KMS-11 (cell line): ENCODE data around the gene AKT2.

ENCODE experiments used
- H2AFZ ChIP-seq: fragments of 200-600 bp; sonication (generic); 2 replicates; pipeline ENCODE4 v1.6.1; 2016; ENCODE audit warnings: antibody characterized with exemption, mixed run types, low read depth
- H3K27ac ChIP-seq: fragments of 200-600 bp; sonication (generic); 2 replicates; pipeline ENCODE4 v1.6.1; 2016; ENCODE audit warnings: mild to moderate bottlenecking, mixed run types
- H3K27me3 ChIP-seq: fragments of 200-600 bp; sonication (generic); 2 replicates; pipeline ENCODE4 v1.6.1; 2017; ENCODE audit warnings: mild to moderate bottlenecking, low read depth, mixed run types, moderate library complexity; ENCODE audit not compliant: insufficient read depth
- H3K36me3 ChIP-seq: fragments of 200-600 bp; sonication (generic); 2 replicates; pipeline ENCODE4 v1.6.1; 2017; ENCODE audit warnings: mild to moderate bottlenecking, mixed run types; ENCODE audit not compliant: insufficient read depth
- H3K4me1 ChIP-seq: fragments of 200-600 bp; sonication (generic); 2 replicates; pipeline ENCODE4 v1.6.1; 2016; ENCODE audit warnings: mild to moderate bottlenecking, low read depth, mixed run types; ENCODE audit not compliant: poor library complexity, severe bottlenecking
- H3K4me2 ChIP-seq: fragments of 200-600 bp; sonication (generic); 2 replicates; pipeline ENCODE4 v1.7.0; 2016; ENCODE audit warnings: mild to moderate bottlenecking, mixed run types
- H3K4me3 ChIP-seq: fragments of 200-600 bp; sonication (generic); IDR thresholded peaks from 2 replicates; pipeline ENCODE4 v1.6.1; 2017; ENCODE audit warnings: low read depth, low read length, mixed read lengths; ENCODE audit not compliant: insufficient read depth
- H3K79me2 ChIP-seq: fragments of 200-600 bp; sonication (generic); 2 replicates; pipeline ENCODE4 v1.6.1; 2016; ENCODE audit warnings: low read depth, mixed run types; ENCODE audit not compliant: insufficient read depth
- H3K9ac ChIP-seq: fragments of 200-600 bp; sonication (generic); 2 replicates; pipeline ENCODE4 v1.6.1; 2016; ENCODE audit warnings: mild to moderate bottlenecking, mixed run types
- H4K20me1 ChIP-seq: fragments of 200-600 bp; sonication (generic); 2 replicates; pipeline ENCODE4 v1.6.1; 2016; ENCODE audit warnings: mild to moderate bottlenecking, mixed run types; ENCODE audit not compliant: insufficient read depth
- TF ChIP-seq, protein P1 (sequence below): fragments of 200-600 bp; sonication (generic); conservative IDR thresholded peaks from 2 replicates; pipeline ENCODE4 v1.6.1; 2017; ENCODE audit warnings: low read depth, mild to moderate bottlenecking, antibody characterized with exemption, low read length, moderate library complexity, mixed read lengths

AKT2 gene

DNA sequence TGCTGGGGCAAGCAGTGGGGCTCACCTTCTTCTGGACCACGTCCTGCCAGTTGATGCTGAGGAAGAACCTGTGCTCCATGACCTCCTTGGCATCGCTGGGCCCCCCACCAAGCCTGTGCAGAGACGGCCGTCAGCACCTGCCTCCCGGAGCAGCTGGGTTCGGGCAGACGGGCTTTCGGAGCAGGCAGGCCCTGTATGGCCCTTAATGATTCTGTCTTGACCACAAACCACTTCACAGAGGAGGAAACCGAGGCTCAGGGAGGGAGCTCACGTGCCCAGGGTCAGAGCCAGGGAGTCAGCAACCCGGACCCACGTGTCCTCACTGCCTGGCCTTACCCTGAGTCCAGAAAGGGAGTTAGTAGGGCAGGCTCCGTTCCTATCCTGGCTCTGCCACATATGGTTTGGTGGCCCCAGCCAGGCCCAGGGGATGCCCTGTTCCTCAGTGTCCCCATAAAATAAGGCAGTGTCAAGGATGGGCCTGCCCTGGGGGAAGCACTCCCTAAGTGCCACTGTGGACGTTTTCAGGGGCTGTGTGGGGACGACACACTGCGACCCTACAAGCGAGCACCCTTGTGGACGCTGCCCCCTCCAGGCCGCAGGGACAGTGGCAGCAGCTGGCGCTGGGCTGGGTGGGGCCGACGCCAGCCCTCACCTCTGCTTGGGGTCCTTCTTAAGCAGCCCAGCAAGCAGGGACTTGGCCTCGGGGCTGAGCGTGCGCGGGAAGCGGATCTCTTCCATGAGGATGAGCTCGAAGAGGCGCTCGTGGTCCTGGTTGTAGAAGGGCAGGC lies 49.7 kb downstream of the AKT2 start:
- Histone ChIP-seq H3K4me1 (no peaks in the 10 kb centered on the region), H3K4me3 (no peak overlapping the region), H2AFZ (no peak overlapping the region), H3K4me2 (no peak overlapping the region), H3K36me3 (peaks cover 5% of the 10 kb centered on the region; the same call in 1 of the 2 replicates), H4K20me1 (no peaks in the 10 kb centered on the region), H3K79me2 (no peaks in the 10 kb centered on the region), H3K27ac (no peak overlapping the region), H3K9ac (no peak overlapping the region), H3K27me3 (no peaks in the 10 kb centered on the region)
- TF ChIP-seq, protein P1, sequence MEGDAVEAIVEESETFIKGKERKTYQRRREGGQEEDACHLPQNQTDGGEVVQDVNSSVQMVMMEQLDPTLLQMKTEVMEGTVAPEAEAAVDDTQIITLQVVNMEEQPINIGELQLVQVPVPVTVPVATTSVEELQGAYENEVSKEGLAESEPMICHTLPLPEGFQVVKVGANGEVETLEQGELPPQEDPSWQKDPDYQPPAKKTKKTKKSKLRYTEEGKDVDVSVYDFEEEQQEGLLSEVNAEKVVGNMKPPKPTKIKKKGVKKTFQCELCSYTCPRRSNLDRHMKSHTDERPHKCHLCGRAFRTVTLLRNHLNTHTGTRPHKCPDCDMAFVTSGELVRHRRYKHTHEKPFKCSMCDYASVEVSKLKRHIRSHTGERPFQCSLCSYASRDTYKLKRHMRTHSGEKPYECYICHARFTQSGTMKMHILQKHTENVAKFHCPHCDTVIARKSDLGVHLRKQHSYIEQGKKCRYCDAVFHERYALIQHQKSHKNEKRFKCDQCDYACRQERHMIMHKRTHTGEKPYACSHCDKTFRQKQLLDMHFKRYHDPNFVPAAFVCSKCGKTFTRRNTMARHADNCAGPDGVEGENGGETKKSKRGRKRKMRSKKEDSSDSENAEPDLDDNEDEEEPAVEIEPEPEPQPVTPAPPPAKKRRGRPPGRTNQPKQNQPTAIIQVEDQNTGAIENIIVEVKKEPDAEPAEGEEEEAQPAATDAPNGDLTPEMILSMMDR, result no peak

DNA sequence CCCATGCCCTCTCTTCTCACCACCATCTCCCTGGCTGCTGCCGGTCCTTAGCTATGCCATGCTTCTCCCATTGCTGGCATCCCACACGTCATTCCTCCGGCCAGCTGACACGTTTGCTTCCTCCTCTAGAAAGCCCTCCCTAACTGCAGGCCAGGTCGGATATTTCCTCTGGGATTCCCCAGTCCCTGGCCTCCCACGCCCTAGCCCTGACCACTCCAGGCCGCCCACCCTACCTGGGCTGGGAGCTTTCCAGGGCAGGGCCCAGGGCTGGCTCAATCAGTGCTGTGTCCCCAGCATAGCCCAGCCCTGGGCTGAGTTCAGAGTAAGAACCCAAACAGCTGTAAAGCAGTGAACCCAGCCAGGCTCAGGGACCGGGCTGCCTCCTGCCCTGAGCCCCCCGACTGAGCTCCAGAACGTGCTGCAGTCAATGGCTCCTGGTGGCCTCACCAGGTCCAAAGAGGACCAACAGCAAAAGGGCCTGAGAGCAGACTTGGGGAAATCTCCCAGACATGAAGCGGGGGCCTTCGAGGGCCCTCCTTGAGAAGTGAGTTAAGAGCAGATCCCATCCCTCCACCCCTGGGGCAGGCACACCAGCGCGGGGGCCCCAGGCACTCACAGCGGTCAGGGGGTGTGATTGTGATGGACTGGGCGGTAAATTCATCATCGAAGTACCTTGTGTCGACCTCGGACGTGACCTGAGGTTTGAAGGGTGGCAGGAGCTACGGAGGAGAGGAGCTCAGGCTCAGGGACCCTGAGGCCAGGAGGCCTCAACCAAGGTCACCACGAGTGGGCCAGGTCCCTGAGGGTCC lies 50.5 kb downstream of the AKT2 start:
- H3K4me3 ChIP-seq, result no peak overlapping the region
- no peaks in the 10 kb centered on the region for H3K27me3 ChIP-seq
- TF ChIP-seq, protein P1, result no peak
- no peaks in the 10 kb centered on the region for H4K20me1 ChIP-seq
- H3K9ac ChIP-seq, result no peak overlapping the region
- H3K79me2 ChIP-seq, result no peaks in the 10 kb centered on the region
- H3K4me1 ChIP-seq, result no peaks in the 10 kb centered on the region
- H2AFZ ChIP-seq, result no peak overlapping the region
- peaks cover 5% of the 10 kb centered on the region; the same call in 1 of the 2 replicates for H3K36me3 ChIP-seq
- H3K27ac ChIP-seq, result no peak overlapping the region
- no peak overlapping the region for H3K4me2 ChIP-seq

DNA sequence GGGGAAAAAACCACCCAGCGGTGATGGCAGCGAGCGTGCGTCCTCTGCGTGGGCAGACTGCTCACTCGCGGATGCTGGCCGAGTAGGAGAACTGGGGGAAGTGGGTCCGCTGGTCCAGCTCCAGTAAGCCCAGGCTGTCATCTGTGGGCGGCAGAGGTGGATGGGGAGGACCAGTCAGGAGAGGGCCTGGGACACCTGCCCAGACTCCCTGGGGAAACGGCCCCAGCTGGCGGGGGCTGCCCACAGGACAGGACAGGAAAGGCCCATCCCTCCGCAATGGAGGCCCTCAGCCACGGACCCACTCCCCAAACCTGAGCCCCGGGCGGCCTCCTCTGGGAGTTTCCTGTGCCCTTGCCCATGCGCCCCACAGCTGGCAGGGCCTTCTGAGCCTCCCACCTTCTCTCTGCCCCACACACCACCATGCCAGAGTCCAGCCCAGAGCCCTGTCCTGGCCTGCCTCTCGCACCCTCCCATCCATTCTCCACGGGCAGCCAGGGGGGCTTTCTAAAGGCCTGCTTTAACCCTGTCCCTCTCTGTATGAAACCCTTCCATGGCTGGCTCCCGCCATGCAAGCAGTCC lies 51.2 kb downstream of the AKT2 start:
- Histone ChIP-seq H3K4me3 (no peak overlapping the region), H3K27ac (no peak overlapping the region), H3K4me1 (no peaks in the 10 kb centered on the region), H3K27me3 (no peaks in the 10 kb centered on the region), H2AFZ (no peak overlapping the region), H3K9ac (no peak overlapping the region), H3K36me3 (peaks cover 5% of the 10 kb centered on the region; the same call in 1 of the 2 replicates), H4K20me1 (no peaks in the 10 kb centered on the region), H3K79me2 (no peaks in the 10 kb centered on the region), H3K4me2 (no peak overlapping the region)
- TF ChIP-seq, protein P1, result no peak

- Histone ChIP-seq H3K4me1 (no peaks in the 10 kb centered on the region), H3K27me3 (no peaks in the 10 kb centered on the region), H4K20me1 (no peaks in the 10 kb centered on the region), H3K4me2 (no peak overlapping the region), H3K36me3 (peaks cover 5% of the 10 kb centered on the region; the same call in 1 of the 2 replicates), H2AFZ (no peak overlapping the region), H3K9ac (no peak overlapping the region), H3K27ac (no peak overlapping the region), H3K4me3 (no peak overlapping the region), H3K79me2 (no peaks in the 10 kb centered on the region)
- TF ChIP-seq, protein P1, result no peak
These were observed 52.0 kb downstream of the AKT2 start for GRCh38 chr19:40232949-40233810.
